Esophagus (tissue), 2 donors: ENCODE results near the gene CDON. TPM values are rescaled to one million over a fixed set of nuclear protein-coding genes. Genes with fewer than 3 reads are reported as not detected.

Experiments used
- H3K27ac ChIP-seq, 2 donors: one replicate each; pipeline ENCODE4 v1.5.1; 2013; ENCODE audit warnings: low read depth in 2 of 2, mild to moderate bottlenecking in 2 of 2, inconsistent platforms in 1 of 2, low read length in 1 of 2, moderate library complexity in 1 of 2
- H3K27me3 ChIP-seq, 2 donors: one replicate each; pipeline ENCODE4 v1.6.1; 2013; ENCODE audit warnings: low read length in 2 of 2, control low read depth in 1 of 2, mild to moderate bottlenecking in 1 of 2; ENCODE audit not compliant: insufficient read depth in 2 of 2, control insufficient read depth in 1 of 2
- H3K36me3 ChIP-seq, 2 donors: one replicate each; pipeline ENCODE4 v1.6.1; 2013; ENCODE audit warnings: low read length in 1 of 2; ENCODE audit not compliant: control insufficient read depth in 2 of 2, insufficient read depth in 2 of 2
- H3K4me1 ChIP-seq, 2 donors: one replicate each; pipeline ENCODE4 v1.6.1; 2013; ENCODE audit warnings: low read length in 1 of 2; ENCODE audit not compliant: control insufficient read depth in 2 of 2, insufficient read depth in 2 of 2
- H3K4me3 ChIP-seq, 2 donors: one replicate each; pipeline ENCODE4 v1.5.1; 2013; ENCODE audit warnings: low read length in 2 of 2, mild to moderate bottlenecking in 2 of 2, low read depth in 1 of 2, moderate library complexity in 1 of 2
- H3K9me3 ChIP-seq, 2 donors: one replicate each; pipeline ENCODE4 v1.6.1; 2013; ENCODE audit warnings: mild to moderate bottlenecking in 2 of 2, low read depth in 1 of 2, low read length in 1 of 2, moderate library complexity in 1 of 2; ENCODE audit not compliant: control insufficient read depth in 2 of 2, insufficient read depth in 1 of 2
- WGBS, 2 donors: extraction: QIAGEN DNeasy Blood & Tissue Kit; methylation state at CpG; one replicate each; pipeline ENCODE4 v1.1.7; 2013; 5-methylcytosine and 5-hydroxymethylcytosine counted together
- polyA plus RNA-seq, 2 donors: library from polyadenylated mRNA; stranded (reverse); fragments of 200-250 nt; gene quantifications; one replicate each; pipeline ENCODE4 v1.2.3, GENCODE V29; 2013
- donor health status: healthy with polysubstance abuse.
- donor health status: Bipolar disorder and iron deficiency.

Gene CDON
- under 1 TPM; 0.61 TPM for polyA plus RNA-seq

GRCh38 chr11:126062679-126063506 lies at the start of gene CDON:
Gene CDON (minus strand): TSS chr11:126062866. CDS start chr11:126023476, 39,390 bp downstream.
- H3K4me3 ChIP-seq: peak within 1 kb of the TSS; percentile 64 to 73
- H3K9me3 ChIP-seq: no peaks in the 10 kb centered on the region
- H3K36me3 ChIP-seq: no peaks in the 10 kb centered on the region
- H3K27ac ChIP-seq: peak within 1 kb of the TSS; percentile 72 to 84
- no peaks in the 10 kb centered on the region for H3K27me3 ChIP-seq
- 0% methylated on average over 43 to 82 of the region's 82 CpGs for WGBS, 2 donors
- H3K4me1 ChIP-seq: peaks cover 0 to 3% of the 10 kb centered on the region in 2 donors

GRCh38 chr11:126111458-126112116 lies 48.9 kb upstream of the CDON start:
- Histone ChIP-seq H3K27ac (no peak overlapping the region), H3K4me1 (peaks cover 3 to 15% of the 10 kb centered on the region in 2 donors), H3K4me3 (no peak overlapping the region), H3K27me3 (no peaks in the 10 kb centered on the region), H3K36me3 (no peaks in the 10 kb centered on the region), H3K9me3 (no peaks in the 10 kb centered on the region)
- WGBS, 2 donors: 80 to 85% methylated on average over 8 of the region's 8 CpGs

- H3K4me3 ChIP-seq: no peak overlapping the region
- H3K36me3 ChIP-seq: no peaks in the 10 kb centered on the region
- peaks cover 0 to 8% of the 10 kb centered on the region in 2 donors for H3K4me1 ChIP-seq
- WGBS, 2 donors: 78 to 79% methylated on average over 10 of the region's 10 CpGs
- no peaks in the 10 kb centered on the region for H3K27me3 ChIP-seq
- H3K27ac ChIP-seq: no peak overlapping the region
- H3K9me3 ChIP-seq: no peaks in the 10 kb centered on the region
Observed at GRCh38 chr11:126109941-126110731, 47.5 kb upstream of the CDON start.

- H3K36me3 ChIP-seq: no peaks in the 10 kb centered on the region
- H3K27ac ChIP-seq: no peak overlapping the region
- H3K9me3 ChIP-seq: no peaks in the 10 kb centered on the region
- H3K4me3 ChIP-seq: no peak overlapping the region
- H3K4me1 ChIP-seq: no peaks in the 10 kb centered on the region
- 79 to 83% methylated on average over 17 of the region's 17 CpGs for WGBS, 2 donors
- no peaks in the 10 kb centered on the region for H3K27me3 ChIP-seq
Observed at GRCh38 chr11:126106594-126107328, 44.1 kb upstream of the CDON start.

GRCh38 chr11:126105748-126106080 lies 43.0 kb upstream of the CDON start:
- H3K4me3 ChIP-seq: no peak overlapping the region
- no peak overlapping the region for H3K27ac ChIP-seq
- no peaks in the 10 kb centered on the region for H3K27me3 ChIP-seq
- no peaks in the 10 kb centered on the region for H3K4me1 ChIP-seq
- H3K9me3 ChIP-seq: no peaks in the 10 kb centered on the region
- WGBS, 2 donors: 85 to 88% methylated on average over 11 of the region's 11 CpGs
- H3K36me3 ChIP-seq: no peaks in the 10 kb centered on the region

GRCh38 chr11:126105022-126105747 lies 42.5 kb upstream of the CDON start:
- Histone ChIP-seq H3K4me3 (no peak overlapping the region), H3K4me1 (no peaks in the 10 kb centered on the region), H3K9me3 (no peaks in the 10 kb centered on the region), H3K27me3 (no peaks in the 10 kb centered on the region), H3K27ac (no peak overlapping the region), H3K36me3 (no peaks in the 10 kb centered on the region)
- WGBS, 2 donors: 84 to 86% methylated on average over 14 of the region's 14 CpGs

DNA sequence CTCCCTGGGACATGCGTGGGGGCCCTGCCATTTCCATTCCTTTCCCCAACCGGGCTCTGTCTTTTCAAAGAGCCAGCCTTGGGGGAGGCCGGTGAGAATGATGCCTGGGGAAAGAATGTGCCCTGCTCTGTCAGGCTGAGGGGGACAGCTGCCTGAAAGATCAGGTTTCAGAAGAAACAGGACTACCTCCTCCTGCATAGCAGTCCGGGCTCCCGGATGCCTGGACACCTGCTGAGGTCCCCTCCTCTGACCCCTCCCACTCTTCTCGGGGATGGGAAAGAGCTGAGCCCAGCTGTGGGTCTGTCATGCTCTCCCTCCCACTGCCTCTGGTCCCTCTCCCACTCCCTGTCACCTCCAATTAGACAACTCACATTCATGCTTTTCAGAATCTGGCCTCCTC lies 41.8 kb upstream of the CDON start:
- H3K4me1 ChIP-seq: no peaks in the 10 kb centered on the region
- H3K27ac ChIP-seq: no peak overlapping the region
- no peak overlapping the region for H3K4me3 ChIP-seq
- 79 to 83% methylated on average over 6 of the region's 6 CpGs for WGBS, 2 donors
- no peaks in the 10 kb centered on the region for H3K27me3 ChIP-seq
- H3K36me3 ChIP-seq: no peaks in the 10 kb centered on the region
- no peaks in the 10 kb centered on the region for H3K9me3 ChIP-seq

GRCh38 chr11:126103150-126103549 lies 40.5 kb upstream of the CDON start:
- no peaks in the 10 kb centered on the region for H3K4me1 ChIP-seq
- no peaks in the 10 kb centered on the region for H3K9me3 ChIP-seq
- no peaks in the 10 kb centered on the region for H3K27me3 ChIP-seq
- no peaks in the 10 kb centered on the region for H3K36me3 ChIP-seq
- 93 to 95% methylated on average over 5 of the region's 5 CpGs for WGBS, 2 donors
- no peak overlapping the region for H3K4me3 ChIP-seq
- H3K27ac ChIP-seq: no peak overlapping the region
